NB4 (cell line): Measurements from ENCODE around the gene ZEB2.

Experiments
- DNase-seq: peaks from one replicate; pipeline ENCODE4 v3.0.0; 2010; ENCODE audit warnings: low read depth
- H3K4me3 ChIP-seq: one replicate; pipeline ENCODE4 v1.5.1; 2011; ENCODE audit warnings: mild to moderate bottlenecking, low read depth, low read length, moderate library complexity
- CTCF ChIP-seq: IDR thresholded peaks from one replicate; pipeline ENCODE4 v1.5.1; 2012; ENCODE audit warnings: low read depth, low read length
- MAX ChIP-seq: IDR thresholded peaks from 2 replicates; pipeline ENCODE4 v1.6.1; 2011; ENCODE audit warnings: low read depth, low read length
- MYC ChIP-seq: IDR thresholded peaks from 2 replicates; pipeline ENCODE4 v1.6.1; 2011; ENCODE audit warnings: low read depth, low read length
- POLR2A ChIP-seq: IDR thresholded peaks from 2 replicates; pipeline ENCODE4 v1.6.1; 2011; ENCODE audit warnings: mild to moderate bottlenecking; ENCODE audit not compliant: insufficient read length; ENCODE audit errors: extremely low read depth

ZEB2 gene

DNA sequence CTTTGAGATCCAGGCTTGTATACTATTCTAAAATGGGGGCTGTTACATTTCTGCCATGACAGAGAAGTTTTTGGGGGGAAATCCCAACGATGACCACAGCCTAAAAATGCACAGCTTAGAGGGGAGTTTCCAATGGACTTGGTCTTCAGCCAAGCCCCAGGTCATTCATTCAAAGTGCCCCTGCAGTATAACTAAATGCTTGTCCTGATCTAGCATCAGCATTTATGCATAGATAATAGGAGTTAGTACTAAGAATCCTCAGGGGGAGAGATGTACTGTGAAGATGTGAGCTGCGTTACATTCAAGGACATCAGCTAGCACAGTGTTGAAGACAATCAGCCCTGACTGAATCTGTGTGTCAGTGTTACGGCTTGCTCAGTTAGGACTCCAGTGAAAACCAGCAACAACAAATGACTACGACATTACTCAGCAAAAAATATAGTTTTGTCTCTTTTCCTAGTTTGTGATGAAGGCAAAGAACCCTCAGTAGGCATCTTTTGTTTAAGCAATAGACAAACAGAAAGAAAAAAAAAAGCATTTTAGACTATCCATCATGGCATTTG lies 160.9 kb downstream of the ZEB2 start:
- DNase-seq, result no peak
- no peak for TF ChIP-seq MAX
- no peak for TF ChIP-seq MYC
- TF ChIP-seq CTCF, result no peak
- no peak for TF ChIP-seq POLR2A
- no peak overlapping the region for H3K4me3 ChIP-seq

DNA sequence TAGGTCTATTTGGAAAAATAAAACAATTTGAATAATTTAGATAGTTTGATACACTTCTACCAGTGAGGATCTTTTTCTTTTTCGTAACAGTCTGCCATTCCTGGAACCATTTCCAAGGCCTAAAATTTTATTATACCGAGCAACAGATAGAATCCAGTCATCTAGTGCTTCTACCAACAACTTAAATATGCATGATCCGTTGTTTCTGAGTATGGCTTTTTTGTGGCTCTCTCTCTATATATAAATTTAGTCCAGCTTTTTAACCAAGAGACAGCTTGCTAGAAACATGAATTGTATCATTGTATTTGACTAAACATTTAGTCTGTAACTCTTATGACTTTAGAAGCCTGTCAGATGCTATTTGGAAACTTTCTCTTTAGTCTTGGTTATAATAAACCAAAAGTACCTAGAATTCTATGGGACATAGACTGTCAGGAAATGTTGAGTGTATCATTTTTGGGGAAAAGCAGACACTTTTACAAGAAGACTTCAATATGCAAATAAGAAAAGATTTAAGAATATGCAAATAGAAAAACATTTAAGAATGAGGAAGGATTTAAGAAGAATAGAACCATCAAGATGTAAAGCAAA lies 161.4 kb downstream of the ZEB2 start:
- H3K4me3 ChIP-seq, result no peak overlapping the region
- no peak for TF ChIP-seq CTCF
- TF ChIP-seq POLR2A, result no peak
- TF ChIP-seq MYC, result no peak
- TF ChIP-seq MAX, result no peak
- no peak for DNase-seq

DNA sequence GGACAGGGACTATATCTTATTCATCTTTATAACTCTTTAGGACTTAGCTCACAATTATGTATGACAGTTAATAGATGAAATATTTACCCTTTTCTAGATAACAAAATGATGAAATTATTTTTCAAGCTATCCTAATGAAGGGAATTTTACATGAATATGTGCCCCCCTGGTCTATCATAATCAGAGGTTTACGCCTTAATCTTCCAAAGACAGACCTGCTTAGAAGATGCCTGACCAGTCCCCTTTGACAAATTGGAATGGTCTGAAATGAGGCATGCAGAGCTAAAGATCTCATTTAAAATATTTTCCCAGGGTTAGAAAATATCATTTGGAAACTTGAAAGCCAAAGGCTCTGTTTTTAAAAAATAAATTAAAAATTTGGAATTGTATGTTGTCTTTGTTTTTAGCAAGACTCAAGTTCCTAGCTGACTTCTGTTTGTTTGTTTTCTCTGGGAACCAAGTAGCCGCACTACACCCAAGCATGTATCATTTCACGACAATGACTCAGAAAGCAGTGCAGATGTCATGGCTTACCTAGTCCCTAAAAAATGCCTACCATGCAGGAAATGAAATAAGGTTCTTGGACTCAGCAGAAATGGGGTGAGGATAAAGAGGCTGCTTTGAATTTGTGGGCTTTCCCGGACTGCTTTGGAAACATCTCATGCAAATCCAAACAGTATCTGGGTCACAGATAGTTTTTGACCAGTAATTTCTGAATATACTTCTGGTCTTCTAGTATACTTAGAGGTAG lies 162.1 kb downstream of the ZEB2 start:
- TF ChIP-seq MAX (no peak), POLR2A (no peak), MYC (no peak), CTCF (no peak)
- DNase-seq, result no peak
- H3K4me3 ChIP-seq, result no peak overlapping the region

- H3K4me3 ChIP-seq, result no peak overlapping the region
- no peak for TF ChIP-seq MAX
- no peak for TF ChIP-seq MYC
- no peak for TF ChIP-seq POLR2A
- no peak for TF ChIP-seq CTCF
- no peak for DNase-seq
These were observed 163.5 kb downstream of the ZEB2 start for GRCh38 chr2:144356402-144356801.

- TF ChIP-seq MYC (no peak), POLR2A (no peak), MAX (no peak), CTCF (no peak)
- DNase-seq, result no peak
- no peak overlapping the region for H3K4me3 ChIP-seq
These were observed 165.0 kb downstream of the ZEB2 start for GRCh38 chr2:144354953-144355352.
